ENCODE data around the gene CD36. TPM values are rescaled to one million over a fixed set of nuclear protein-coding genes. Genes with fewer than 3 reads are reported as not detected.

CD36 gene
- total RNA-seq, 2 donors from 2014 or later: 5.7 to 7.2 TPM

- Histone ChIP-seq H3K36me3 (no peaks in the 10 kb centered on the region), H3K9me3 (no peaks in the 10 kb centered on the region), H3K4me1 (replicated peaks) (no peaks in the 10 kb centered on the region), H3K4me3 (no peak overlapping the region), H3K27me3 (replicated peaks; ENCODE audit: insufficient read depth) (no peaks in the 10 kb centered on the region), H3K27ac (no peak overlapping the region)
- no peak for DNase-seq (ENCODE audit: low spot score)
- TF ChIP-seq POLR2AphosphoS5 (IDR thresholded peaks at IDR 0.05) (no peak), POLR2A (IDR thresholded peaks at IDR 0.05) (no peak), CTCF (IDR thresholded peaks at IDR 0.05) (no peak)
- intact Hi-C loops (cut with DNase I): no loop called here
- 88% methylated on average over 1 of the region's 1 CpG for WGBS
Observed at GRCh38 chr7:80635533-80635932, 2.9 kb upstream of the CD36 start.

GRCh38 chr7:80635998-80636397, 2.4 kb upstream of the CD36 start:
- H3K4me1 ChIP-seq (replicated peaks): no peaks in the 10 kb centered on the region
- H3K36me3 ChIP-seq: no peaks in the 10 kb centered on the region
- 93% methylated on average over 2 of the region's 2 CpGs for WGBS
- TF ChIP-seq POLR2AphosphoS5 (IDR thresholded peaks at IDR 0.05) (no peak), CTCF (IDR thresholded peaks at IDR 0.05) (no peak), POLR2A (IDR thresholded peaks at IDR 0.05) (no peak)
- intact Hi-C loops (cut with DNase I): no loop called here
- no peaks in the 10 kb centered on the region for H3K9me3 ChIP-seq
- no peaks in the 10 kb centered on the region for H3K27me3 ChIP-seq (replicated peaks; ENCODE audit: insufficient read depth)
- no peak overlapping the region for H3K4me3 ChIP-seq
- no peak for DNase-seq (ENCODE audit: low spot score)
- H3K27ac ChIP-seq: no peak overlapping the region

- Histone ChIP-seq H3K27me3 (replicated peaks; ENCODE audit: insufficient read depth) (no peaks in the 10 kb centered on the region), H3K4me3 (no peak overlapping the region), H3K27ac (no peak overlapping the region), H3K4me1 (replicated peaks) (no peaks in the 10 kb centered on the region), H3K36me3 (no peaks in the 10 kb centered on the region), H3K9me3 (no peaks in the 10 kb centered on the region)
- 100% methylated on average over 1 of the region's 1 CpG for WGBS
- no peak for TF ChIP-seq POLR2A (IDR thresholded peaks at IDR 0.05)
- TF ChIP-seq POLR2AphosphoS5 (IDR thresholded peaks at IDR 0.05): no peak
- intact Hi-C loops (cut with DNase I): no loop called here
- no peak for DNase-seq (ENCODE audit: low spot score)
Observed at GRCh38 chr7:80636709-80637108, 1.7 kb upstream of the CD36 start.

GRCh38 chr7:80637454-80637853, 988 bp upstream of the CD36 start:
- intact Hi-C loops (cut with DNase I): no loop called here
- Histone ChIP-seq H3K36me3 (no peaks in the 10 kb centered on the region), H3K9me3 (no peaks in the 10 kb centered on the region), H3K27ac (no peak overlapping the region), H3K4me1 (replicated peaks) (no peaks in the 10 kb centered on the region), H3K27me3 (replicated peaks; ENCODE audit: insufficient read depth) (no peaks in the 10 kb centered on the region), H3K4me3 (no peak overlapping the region)
- TF ChIP-seq POLR2A (IDR thresholded peaks at IDR 0.05) (no peak), CTCF (IDR thresholded peaks at IDR 0.05) (no peak)
- DNase-seq (ENCODE audit: low spot score): no peak
- 75% methylated on average over 2 of the region's 2 CpGs for WGBS

GRCh38 chr7:80639011-80639410, 569 bp downstream of the CD36 start:
- Histone ChIP-seq H3K4me3 (no peak overlapping the region), H3K4me1 (replicated peaks) (no peaks in the 10 kb centered on the region)

More at GRCh38 chr7:80639011-80639410, 569 bp downstream of the CD36 start:
- Histone ChIP-seq H3K36me3 (no peaks in the 10 kb centered on the region), H3K27me3 (replicated peaks; ENCODE audit: insufficient read depth) (no peaks in the 10 kb centered on the region), H3K9me3 (no peaks in the 10 kb centered on the region), H3K27ac (no peak overlapping the region)
- no peak for TF ChIP-seq POLR2A (IDR thresholded peaks at IDR 0.05)
- no peak for TF ChIP-seq CTCF (IDR thresholded peaks at IDR 0.05)
- no peak for TF ChIP-seq POLR2AphosphoS5 (IDR thresholded peaks at IDR 0.05)
- intact Hi-C loops (cut with DNase I): no loop called here
- no peak for DNase-seq (ENCODE audit: low spot score)

All from prostate gland (tissue), 2 donors.